HG02840 (cell line): ENCODE measurements around the gene P3H1.

ENCODE experiments used
- ATAC-seq: cut with Tn5 transposase; IDR thresholded peaks from one replicate; pipeline ENCODE4 v1.9.1; 2021; ENCODE audit warnings: mild to moderate bottlenecking, moderate library complexity, moderate number of reproducible peaks; ENCODE audit not compliant: unreplicated experiment, low FRiP score

Gene P3H1

DNA sequence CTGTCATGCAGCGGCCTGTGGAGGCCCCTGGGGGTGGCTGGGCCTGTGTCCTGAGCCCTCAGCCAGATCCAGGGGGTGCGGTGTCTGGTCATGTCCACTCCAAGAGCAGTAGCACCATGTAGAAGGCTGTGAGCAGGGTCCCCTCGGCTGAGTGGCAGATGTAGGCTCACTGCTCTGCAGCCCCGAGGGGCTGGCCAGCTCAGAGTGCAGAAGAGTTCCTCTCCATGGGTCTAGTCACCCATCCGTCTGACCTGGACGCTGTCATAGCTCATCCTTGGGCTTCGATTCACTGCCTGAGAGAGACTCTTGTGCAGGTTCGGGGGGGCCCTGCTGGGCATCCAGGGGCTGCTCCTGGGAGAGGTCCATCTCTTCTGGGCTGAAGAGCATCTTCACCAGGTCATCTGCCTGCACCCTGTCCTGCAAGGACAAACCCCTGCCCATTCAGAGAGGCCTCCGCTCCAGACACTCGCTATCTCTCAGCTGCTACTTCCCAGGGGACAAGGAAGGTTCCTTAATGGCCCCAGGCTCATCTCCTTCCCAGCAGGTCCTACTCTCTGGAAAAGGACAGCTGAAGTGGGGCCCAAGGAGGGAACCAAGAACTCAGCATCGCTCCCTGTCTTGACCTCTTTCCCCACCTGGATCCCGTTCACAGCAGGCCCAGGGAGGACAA, 20.3 kb downstream of the P3H1 start:
- ATAC-seq = no peak

DNA sequence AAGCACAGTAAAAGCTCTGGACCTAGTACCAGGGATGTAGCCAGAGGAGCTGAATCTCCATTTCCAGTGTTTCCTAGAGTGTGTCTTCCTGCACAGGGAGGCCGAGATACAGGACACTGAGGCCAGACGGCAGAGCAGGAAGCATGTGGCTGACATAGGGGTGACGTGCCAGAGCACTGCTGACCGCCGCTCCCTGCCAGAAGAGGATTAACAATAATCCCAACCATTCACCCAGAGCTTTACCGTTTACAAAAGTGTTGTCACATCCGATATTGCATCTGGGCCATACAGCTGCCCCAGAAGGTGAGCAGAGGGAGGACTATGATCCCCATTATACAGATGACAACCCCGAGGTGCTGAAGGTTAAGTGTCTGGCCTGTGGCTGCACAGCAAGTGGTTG, 21.0 kb downstream of the P3H1 start:
- ATAC-seq = no peak

DNA sequence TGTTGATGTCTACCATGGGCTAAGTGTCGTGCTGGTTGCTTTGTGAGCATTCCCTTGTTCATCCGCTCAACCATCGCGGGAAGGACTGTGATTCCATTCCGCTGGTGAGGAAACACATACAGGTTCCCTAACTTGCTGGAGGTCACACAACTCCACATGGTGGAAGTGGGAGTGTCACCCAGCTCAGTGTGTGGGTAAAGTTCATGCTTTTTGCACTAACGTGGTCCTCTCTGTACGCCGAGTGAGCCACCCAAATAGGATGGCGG, 22.7 kb downstream of the P3H1 start:
- no peak for ATAC-seq

DNA sequence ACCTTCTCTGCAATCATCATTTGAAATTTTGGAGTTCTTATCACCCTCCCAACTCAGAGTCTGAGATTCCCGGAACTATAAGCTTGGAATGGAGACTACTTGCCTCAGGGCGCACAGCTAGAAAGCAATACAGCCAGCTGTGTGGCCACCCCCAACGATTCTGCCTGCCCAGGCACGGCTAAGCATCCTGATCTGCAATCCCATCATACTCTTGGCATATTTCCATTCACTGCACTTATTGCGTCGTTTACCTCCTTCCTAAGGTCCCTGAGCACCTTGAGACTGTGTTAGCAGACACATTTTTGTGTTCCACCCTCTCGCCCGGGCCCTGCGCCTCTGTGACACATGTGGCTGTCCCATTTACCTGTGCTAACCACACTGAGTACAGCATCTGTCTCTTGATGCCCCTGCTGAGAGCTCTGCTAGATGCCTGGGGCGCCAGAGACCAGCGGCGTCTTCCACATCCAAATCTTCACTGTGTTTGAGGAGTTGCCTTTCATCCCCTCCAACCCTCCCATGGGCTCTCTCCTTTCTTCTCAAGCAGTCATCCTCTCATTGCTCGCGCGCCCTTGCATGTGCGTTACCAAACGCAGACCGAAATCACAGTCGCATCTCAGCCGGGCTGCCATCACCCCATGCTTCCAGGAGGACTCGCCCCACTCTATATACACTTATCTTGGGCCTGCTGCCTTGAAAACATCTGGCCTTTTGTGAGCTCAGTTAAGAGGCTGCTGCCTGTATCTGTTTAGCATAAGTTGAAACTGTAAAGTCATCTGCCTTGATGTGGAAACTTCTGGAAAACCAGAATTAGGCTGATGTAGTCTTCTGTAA, 23.3 kb downstream of the P3H1 start:
- no peak for ATAC-seq

DNA sequence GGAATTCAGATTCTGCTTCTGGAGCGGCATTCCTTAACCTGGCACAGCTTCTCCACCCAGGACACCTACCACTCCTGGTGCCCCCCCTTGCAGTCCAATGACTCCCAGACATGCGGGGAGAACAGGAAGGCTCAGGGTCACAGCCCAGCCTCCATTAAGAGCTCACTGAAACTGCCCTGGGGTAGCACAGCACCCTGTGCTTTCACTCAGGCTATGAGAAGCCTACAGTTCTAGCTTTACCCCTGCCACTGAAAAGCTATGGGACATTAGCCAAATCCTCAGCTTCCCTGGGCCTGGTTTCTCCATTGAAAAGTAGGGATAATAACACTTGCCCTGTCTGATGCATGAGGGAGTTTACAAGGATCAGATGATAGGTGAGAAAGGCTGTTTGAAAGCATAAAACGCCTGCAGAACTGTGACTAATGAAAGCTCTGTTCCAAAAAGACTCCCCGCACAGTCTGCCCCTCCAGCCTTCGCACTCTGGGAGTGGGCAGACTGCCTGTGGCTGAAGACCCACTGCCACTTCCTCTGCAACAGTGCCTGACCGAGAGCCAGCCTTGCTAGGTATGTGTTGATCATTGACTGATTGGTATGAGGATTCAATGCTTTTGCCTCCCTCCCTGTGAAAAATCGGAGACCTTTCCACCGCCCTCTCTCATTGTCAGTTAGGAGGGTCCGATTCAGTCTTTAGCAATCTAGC, 24.1 kb downstream of the P3H1 start:
- ATAC-seq = no peak

DNA sequence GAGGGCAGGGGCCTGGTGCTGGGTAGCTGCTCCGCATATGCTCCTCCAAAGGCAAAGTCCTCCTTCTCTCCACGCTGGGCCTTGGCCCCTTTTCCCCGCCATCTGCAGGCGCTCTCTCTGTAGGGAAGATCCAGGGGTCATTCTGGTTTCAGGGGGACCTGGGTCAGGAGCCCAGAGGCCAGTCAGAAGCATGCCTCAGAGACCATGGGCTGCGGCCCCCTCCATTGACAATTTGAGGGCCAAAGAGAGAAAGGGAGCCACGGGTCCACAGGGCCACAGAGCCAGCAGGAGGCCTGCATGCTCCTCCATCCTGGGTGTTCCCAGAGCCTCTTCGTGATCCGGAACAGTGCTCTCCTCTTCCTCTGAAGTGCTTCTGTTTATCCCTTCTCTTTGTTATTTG, 24.7 kb downstream of the P3H1 start:
- ATAC-seq = no peak

DNA sequence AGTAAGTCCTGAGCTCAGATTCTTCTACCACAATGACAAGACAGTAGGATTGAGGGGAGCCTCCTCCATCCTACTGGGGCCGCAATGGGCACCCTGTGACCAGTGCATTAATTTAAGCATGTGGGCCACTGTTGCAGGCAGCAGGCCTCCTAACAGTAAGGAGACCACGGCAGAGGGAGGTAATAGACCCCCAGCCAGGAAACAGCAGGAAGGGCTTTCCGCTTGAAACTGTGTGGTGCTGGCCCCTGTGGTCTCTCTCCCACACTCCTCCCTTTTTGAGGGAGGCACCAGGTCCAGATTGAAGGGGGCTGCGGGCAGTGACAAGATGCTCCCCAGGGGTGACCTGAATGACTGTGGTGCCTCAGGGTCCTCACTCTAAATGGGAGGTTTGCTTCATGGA, 25.1 kb downstream of the P3H1 start:
- no peak for ATAC-seq

DNA sequence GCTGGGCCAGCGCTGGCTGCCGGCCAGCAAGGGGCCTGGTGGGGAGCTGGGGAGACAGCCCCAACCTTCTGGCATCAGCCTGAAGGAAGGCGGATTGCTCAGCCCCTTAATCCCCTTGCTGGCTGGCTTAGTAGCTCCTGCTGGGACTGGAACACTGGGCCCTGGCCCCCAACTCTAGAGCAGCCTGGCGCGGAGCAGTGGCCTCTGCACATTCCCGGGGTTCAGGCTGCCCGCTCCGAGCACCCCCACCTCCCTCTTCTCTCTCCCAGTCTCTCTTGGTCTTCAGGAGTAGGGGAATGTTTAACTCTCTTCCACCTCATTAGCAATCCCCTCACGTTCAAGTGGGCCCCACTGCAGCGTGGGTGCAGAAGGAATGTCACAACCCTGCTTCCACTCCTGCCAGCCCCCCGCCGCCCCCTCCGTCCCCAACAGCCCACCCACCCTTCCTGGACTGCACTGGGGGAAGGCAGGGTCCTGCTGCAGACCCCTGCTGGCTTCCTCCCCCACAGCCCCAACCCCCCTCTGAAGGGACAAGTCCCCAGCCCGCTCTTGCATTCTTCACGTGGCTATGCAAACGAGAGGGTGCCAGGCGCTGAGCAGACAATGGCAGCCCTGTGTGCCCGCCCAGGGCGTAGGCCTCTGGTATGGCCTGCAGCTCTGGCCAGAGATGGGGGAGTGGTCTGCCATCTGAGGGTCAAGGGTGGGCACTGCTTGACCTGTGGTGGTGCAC, 25.8 kb downstream of the P3H1 start:
- ATAC-seq = no peak

DNA sequence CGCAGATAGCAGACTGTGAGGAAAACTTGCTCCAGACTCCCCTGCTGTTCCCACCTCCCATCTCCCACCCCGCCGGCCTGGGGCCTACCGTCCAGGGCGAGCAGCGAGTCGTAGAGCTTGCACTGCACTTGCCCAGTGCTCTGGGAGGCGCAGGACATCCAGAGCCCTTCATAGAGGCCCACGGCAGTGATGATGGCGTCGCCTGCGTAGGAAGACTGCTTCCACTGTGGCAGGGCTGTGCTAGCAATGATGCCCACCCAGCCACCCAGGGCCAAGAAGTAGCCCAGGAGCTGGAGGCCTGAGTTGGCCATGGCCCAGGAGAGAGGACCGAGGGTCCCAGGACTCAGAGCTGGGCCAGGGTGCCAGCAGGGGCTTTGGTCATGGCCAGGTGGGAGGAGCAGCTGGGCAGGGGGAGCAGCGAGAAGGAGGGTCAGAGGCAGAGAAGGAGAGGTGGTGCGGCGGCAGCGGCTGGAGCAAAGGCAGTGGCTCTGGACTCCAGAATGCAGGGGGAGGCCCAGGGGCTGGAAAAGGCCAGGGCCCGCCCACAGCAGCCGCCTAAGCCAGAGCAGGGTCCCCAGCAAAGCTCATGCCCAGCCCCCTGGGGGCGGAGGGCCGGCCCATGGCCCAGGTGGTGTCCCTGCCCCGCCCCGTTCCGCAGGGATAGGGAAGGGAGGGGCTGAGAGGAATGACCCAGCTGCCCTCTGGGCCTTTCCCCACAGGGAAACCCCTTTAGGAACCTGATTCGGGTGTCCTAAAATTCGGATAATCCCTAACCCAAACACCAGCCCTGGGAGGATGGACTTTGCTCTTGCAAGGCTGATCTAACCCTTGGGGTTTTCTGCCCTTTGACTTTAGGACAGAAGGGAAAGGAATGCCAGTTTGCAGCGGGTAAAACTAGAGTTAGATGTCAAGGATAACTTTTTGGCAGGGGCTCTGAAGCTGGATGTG, 26.8 kb downstream of the P3H1 start, which contains the start of gene CLDN19:
Gene CLDN19, minus strand, starts transcription at position 484 of the 948 bp plus-strand sequence. Its CDS starts 173 bp downstream, at position 311.
- no peak for ATAC-seq

DNA sequence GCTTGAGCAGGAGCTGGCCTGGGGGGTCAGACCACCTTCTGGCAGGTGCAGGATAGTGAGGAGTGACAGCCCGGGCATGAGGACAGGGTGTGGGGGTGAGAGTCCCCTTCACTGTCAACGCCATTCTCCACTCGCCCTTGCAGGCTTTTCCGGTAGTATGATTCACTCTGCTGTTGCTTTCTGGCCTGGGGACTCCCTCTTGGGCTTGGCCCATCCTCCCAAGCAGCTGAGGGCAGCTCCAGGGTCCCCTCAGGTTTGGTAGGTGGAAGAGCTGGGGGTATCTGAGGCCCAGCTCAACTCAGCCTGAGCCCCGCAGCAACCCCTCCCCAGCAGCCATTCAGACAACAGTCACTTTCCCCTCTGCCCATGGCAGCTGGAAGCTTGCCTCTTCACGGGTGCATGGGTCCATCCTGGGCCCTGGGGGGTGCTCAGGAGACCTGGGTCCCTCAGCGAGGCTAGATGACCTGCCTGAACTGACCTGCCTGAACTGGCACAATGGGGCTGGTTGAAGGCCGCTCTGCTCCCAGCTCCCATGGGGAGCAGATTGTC, 28.1 kb downstream of the P3H1 start:
- no peak for ATAC-seq

DNA sequence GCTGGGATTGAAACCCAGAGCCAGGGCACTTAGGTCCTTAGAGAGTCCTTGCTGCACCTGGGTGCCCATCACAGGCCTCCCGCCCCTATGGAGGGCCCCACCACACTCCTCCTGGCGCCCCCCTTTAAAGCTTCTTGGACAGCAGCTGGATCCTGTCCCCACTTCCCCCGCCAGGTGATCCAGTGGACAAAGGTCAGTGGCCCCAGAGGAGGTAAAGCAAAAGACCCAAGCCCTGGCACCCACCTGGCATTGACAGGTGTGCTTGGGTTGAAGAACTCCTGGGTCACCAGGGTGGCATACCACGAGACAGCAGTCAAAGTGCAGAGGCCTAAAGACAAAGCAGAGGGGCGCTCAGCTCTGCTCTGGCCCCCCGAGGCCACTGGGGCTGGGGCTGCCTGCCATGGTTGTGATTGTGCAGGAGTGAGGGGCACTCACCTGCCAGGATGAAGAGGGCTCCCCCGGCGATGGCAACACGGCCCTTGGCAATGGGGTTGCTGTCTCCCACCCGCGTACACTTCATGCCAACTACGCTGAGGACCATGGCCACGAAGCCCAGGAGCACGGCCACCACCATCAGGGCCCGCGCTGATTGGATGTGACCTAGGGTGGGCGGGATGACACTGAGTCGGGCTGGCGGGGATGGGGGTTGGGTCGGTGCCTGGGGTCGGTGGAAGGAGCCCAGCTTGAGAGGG, 28.7 kb downstream of the P3H1 start:
- ATAC-seq = no peak

DNA sequence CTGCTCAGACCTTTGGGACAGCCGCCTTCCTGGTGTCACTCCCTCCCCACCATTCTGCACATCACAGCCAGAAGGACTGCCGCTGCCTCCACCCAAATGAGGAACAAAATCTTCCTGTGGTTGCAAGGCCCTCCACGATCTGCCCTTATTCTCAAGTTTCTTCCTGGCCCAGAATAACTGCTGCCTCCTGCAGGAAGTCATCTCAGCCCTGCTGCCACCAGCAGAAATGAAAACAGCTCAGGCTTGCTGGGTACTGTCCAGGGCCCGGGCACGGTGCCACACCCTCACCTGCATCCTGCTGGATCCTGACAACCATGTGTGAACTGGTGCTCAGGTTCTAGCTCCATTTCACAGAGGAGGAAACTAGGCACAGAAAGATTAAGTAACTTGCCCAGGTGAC, 29.6 kb downstream of the P3H1 start:
- no peak for ATAC-seq

DNA sequence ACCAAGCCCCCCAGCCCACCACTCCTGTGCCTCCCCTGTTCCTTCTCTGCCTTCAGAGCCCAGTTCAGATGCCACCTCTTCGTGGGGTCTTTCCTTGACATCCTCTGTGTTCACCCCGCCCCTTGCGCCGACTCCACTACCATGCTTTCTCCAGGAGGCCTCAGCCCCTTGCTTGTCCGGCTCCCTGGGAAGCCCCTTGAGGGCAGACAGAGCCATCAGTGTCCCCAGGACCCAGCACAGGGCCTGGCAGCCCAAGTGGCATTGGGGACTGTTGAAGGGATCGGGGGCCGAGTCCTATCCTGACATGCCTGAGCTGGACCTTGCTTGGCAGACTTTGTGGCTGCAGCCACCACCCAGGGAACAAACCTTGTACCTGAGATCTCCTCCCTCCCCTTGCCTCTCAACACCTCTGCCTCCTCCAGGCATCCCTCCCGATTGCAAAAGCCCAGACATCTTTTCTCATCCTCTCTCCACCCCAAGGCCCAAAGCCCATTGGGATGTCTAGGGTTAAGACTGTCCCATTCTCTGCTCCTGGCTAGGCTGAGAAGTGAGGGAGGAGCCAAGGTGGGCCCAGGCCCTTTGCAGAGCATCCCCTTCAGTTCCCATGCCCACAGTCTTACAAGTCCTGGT, 30.1 kb downstream of the P3H1 start:
- ATAC-seq = no peak

DNA sequence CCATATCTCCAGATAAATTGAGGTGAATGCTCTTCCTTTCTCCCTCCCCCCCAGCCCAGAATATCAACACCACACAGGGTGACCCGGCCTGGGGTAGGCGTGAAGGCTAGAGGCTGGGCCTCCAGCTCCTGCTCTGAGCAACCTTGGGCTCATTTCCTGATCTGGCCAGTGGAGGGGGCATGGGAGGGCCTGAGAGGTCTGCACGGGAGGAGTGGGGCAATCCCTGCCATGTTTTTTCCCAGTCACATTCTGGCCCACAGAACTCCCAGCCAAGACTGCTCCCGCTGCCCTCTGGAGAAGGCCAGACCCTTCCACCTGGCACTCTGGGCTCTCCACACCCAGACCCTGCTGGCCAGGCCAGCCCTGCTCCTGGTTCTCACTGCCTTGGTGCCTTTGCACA, 30.7 kb downstream of the P3H1 start:
- ATAC-seq = no peak

DNA sequence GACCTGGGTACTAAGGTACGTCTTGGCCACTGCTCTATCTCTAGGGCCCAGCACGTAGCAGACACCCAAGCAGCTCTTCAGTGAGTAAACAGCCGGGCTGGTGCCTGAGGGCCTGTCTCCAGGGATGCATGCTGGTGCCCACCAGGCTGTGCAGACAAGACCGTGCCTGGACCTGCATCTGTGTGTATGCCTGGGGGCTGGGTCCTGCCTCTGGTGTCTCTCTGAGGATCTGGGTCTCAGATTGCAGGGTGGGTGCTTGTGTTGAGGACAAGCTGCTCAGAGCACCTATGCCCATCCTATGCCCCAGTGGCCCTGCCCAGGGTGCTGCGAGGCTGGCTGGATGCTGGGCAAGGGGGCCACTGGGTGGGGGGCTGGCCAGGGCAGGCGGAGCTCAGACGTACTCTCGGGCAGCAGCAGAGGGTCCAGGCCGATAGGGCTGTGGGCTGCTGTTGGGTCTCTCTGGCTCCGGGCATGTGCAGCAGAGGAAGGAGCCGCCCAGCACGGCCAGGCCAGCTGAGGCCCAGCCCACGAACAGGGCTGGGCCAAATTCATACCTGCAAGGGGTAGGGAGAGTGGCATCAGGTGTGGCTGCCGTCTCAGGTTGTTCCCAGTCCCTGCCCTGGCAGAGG, 31.2 kb downstream of the P3H1 start:
- ATAC-seq = no peak

DNA sequence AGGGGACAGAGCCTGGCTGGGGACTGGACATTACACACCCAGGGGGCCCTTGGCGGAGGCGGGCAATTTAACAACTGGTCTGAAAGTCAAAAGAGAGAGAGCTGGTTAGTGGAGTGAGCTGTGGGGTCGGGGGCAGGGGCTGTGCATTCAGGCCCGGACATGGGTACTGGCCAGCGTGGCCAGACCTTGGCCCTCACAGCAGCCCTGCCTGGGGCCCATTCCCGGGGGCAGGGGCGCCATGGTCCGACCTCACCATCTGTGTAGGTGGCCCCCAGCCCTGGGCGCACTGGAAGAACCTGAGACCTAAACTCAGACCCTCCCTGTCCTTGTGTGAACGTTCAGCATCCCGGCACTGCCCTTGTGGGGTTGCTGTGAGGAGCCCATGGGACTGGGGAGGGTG, 31.8 kb downstream of the P3H1 start:
- ATAC-seq = no peak

DNA sequence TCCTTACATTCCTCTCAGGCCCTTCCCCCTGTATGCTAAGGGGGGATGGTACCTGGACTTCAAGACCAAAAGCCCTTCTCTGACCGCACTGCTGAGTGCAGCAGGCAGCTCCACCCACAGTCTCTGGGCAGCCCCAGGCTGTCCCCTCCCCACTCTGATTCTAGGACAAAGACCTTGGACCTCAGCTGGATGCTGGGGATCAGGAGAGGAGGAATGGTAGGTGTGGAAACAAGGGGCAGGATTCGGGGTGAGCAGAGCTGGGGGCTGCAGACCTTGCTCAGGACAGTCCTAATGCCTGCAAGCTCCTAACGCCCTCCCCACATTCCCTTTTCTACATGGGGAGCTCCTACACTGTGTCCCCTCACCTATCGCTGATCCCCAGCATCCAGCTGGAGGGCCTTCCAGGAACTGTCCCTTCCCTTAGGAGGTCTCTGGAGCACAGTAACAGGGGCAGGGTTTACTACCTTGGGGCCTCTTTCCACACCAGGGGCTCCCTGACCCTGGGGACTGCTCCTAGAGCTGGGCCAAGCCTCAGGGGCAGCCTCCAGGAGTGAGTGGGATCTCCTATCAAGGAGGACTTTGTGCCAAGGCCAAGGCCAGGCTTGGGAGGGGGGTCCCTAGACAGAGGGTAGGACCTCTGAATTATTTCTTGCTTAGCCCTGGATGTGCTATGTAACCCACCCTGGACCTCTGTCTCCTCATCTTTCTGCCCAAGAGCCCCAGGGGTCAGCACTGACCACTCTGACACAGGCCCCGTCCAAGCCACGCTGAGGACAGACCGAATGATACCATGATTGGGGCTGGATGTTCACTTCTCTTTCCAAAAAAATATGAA, 32.4 kb downstream of the P3H1 start:
- no peak for ATAC-seq
